AG09319 (cell line): ENCODE measurements around the gene UNC5B.
A peak's percentile ranks its signal among the peaks of the same experiment; 100 is the strongest.

Experiments
- DNase-seq: peaks from one replicate; pipeline ENCODE4 v3.0.0-alpha.2; 2010; ENCODE audit warnings: low read depth; ENCODE audit errors: extremely low read depth
- TF ChIP-seq, protein P1 (sequence below): IDR thresholded peaks from 2 replicates; pipeline ENCODE4 v1.5.1; 2011; ENCODE audit warnings: low read depth, mild to moderate bottlenecking, inconsistent platforms, low read length, moderate library complexity

The UNC5B gene

DNA sequence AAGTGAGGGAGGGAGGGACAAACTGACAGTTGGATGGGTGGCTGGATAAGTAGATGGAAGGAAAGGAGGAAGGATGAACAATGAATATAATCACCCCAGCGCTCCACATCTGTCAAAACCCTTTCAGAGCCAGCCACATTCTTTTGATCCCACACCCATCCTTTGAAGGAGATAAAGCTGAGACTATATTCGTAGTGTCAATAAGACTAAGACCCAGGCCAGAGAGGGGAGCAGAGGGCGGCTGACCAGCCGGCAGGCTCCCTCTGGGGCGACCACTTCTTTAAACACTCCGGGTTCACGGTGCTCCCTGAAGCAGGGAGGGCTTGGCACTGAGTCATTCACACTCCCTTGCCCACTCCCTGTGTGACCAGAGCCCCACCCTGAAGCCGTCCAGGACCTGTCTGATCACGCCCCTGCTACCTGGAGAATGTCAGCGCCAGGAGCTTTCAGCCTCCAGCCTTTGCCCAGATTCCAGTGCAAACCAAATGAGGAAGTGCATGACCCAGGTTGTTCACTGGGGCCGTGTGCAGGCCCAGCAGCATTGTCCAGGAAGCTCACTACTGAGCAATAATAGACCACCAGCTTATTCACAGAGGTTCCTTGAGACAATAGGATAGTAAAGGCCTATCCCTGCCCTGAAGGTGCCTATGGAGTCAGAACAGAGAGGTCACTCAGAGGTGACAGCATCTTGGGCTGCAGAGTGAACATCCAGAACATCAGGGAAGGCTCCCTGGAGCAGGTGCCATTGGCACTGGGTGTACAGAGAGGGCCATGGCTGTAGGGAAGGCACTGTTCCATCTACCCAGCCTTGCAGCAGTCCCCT is 34.4 kb downstream of the UNC5B start:
- no peak for DNase-seq
- TF ChIP-seq, protein P1, sequence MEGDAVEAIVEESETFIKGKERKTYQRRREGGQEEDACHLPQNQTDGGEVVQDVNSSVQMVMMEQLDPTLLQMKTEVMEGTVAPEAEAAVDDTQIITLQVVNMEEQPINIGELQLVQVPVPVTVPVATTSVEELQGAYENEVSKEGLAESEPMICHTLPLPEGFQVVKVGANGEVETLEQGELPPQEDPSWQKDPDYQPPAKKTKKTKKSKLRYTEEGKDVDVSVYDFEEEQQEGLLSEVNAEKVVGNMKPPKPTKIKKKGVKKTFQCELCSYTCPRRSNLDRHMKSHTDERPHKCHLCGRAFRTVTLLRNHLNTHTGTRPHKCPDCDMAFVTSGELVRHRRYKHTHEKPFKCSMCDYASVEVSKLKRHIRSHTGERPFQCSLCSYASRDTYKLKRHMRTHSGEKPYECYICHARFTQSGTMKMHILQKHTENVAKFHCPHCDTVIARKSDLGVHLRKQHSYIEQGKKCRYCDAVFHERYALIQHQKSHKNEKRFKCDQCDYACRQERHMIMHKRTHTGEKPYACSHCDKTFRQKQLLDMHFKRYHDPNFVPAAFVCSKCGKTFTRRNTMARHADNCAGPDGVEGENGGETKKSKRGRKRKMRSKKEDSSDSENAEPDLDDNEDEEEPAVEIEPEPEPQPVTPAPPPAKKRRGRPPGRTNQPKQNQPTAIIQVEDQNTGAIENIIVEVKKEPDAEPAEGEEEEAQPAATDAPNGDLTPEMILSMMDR: no peak

- no peak for DNase-seq
- TF ChIP-seq, protein P1: no peak
Measured at GRCh38 chr10:71247414-71247705, 35.0 kb downstream of the UNC5B start.

DNA sequence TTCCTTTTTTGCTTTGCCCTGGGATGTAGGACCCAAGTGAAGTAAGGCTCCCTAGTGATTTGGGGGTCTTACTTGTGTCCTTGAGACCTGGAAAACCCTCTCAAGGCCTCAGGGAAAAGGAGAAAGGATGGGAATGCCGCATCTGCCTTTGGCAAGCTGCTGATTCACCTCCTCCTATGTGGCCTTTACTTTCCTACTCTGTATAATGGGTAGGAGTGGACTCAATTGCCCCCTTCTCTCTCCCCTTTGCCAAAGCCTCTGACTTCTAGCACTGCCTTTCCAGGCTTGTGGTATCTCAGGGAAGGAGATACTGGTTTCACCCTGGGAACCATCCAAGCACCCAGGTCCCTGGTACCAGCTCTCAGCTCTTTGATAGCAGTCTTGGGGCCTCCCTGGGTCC is 35.4 kb downstream of the UNC5B start:
- DNase-seq: no peak
- TF ChIP-seq, protein P1: no peak

DNA sequence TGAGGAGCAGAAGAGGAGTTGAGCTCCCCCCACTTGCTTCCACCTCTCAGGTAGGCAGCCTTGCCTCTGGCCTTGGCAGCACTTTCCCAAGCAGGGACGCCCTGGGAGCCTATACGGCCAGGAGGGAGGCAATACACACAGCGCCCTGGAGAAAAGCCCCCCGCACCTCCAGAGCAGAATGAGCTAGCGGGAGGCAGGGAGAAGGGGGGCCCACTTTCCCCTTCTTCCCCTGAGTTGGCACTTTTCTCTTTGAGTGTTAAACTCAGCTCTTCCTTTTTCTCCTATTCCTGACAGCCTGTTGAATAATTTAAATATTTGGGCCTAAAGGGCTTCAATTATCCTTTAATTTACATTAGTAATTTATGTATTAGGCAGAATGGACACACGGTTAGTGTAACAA is 35.8 kb downstream of the UNC5B start:
- no peak for DNase-seq
- TF ChIP-seq, protein P1: no peak

DNA sequence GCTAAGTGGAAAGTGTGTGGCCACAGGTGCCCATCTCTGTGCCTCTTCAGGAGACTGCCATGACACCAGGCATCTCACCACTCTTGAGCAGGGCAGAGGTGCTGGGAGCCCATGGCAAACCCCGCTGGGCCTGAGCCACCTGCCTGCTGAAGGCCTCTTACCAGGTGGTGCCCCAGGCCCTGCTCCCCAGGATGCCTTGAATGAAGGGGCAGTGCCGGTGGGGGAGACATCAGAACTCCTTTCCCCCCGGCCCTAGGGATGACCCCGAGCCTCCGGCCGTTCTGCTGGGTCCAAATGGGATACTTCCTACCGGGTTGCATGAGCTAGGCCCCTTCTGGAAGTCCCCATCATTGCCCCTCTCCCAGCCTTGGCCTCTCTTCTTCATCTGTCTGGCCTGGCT is 37.6 kb downstream of the UNC5B start:
- no peak for DNase-seq
- TF ChIP-seq, protein P1: no peak

GRCh38 chr10:71250405-71250804 is 38.0 kb downstream of the UNC5B start:
- DNase-seq: peak; percentile 42
- TF ChIP-seq, protein P1: no peak

DNA sequence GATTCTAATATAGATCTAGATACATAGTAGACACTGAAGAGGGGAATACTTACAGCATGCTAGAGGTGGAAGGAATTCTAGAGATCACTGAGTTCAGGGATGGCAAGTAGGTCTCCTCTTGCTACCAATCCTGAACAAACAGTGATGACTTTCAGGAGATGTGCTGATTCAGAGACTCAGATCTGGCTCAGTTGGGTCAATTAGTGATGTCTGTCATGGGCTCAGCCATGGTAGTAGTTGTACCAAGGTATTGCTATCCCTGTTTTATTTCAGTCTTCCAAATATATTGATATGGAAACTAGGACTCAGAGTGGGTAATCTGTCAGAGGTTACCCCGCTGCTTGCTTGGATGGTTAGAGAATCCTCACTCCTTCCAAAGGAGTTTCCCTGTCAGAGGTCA is 38.5 kb downstream of the UNC5B start:
- no peak for DNase-seq
- TF ChIP-seq, protein P1: no peak
